SHP77 (cell line): ENCODE results near the gene CADM1.

Experiments
- DNase-seq, 2 experiments: peaks; one replicate each; lab custom pipeline; 2025; lab: John Stamatoyannopoulos, UW

CADM1 gene

DNA sequence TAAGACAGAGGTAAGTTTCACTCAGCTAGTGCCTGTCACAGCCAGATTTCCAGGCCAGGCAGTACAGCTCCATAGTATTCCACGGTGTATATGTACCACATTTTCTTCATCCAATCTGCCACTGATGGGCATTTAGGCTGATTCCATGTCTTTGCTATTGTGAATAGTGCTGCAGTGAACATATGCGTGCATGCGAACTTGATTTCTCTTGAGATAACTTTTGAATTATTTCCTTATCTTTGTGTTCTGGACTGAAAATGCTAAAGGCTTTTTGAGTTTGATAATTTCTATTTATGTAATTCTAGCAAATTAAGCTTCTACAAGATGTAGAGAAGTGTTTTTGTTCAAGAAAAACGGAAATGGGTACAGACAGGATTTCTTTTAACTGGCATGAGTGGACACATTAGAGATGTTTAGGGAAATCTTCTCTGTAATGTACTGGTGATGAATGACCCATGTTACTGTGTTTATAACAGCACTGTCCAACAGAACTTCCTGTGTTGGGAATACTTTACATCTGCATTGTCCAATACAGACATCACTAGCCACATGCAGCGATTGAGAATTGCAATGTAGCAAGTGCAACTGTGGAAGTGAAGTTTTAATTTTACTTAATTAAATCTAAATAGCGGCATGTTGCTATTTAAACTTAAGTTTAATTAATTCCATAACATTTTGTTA, 151.3 kb downstream of the CADM1 start:
- no peak for DNase-seq

DNA sequence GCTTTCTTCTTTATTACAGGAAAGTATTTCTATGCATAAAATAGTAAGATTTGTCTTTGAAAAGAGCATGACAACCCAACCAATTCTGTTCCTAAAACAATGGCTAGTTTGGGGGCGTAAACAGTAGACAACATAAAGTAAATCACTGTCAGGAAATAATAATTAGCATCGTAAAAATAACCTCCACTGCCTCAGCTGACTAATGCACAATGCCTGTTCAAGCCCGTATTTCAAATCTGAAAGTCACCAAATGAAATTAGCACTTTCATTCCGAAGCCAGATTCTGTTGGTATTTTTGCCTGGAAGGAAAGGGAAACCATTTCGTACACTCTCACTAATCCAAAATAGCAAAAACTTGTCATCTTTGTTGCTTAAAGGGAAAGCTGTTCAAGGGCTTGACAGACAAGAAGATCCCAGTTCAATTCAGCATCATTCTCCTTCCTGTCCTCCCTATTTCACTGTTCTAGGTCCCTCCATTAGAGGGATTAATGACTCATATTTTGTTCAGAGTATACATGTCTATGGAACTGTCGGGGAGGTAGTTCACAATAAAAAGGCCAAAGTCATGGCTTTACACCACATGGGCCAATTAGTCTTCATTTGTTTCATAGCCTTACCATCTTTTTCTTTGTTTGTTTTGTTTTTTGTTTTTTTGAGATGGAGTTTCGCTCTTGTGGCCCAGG, 154.7 kb downstream of the CADM1 start:
- DNase-seq: no peak

DNA sequence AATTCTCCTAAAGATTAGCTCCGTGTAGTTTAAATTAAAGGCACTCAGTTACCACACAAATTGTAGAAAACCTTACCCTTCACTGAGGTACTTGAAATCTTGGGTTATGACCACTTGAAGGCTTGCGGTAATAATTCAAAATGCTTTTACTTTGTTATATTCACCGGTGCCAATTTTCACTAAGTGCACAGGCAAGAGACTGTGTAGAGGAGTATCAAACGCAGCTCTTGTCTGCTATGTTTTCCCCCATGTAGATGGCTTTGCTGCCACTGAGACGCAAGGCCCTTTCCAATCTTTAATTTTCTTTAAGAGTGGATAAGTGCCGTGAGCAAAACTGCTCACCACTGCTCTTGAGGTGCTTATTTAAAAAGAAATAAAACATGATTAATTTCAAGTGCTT, 155.8 kb downstream of the CADM1 start:
- DNase-seq: no peak

DNA sequence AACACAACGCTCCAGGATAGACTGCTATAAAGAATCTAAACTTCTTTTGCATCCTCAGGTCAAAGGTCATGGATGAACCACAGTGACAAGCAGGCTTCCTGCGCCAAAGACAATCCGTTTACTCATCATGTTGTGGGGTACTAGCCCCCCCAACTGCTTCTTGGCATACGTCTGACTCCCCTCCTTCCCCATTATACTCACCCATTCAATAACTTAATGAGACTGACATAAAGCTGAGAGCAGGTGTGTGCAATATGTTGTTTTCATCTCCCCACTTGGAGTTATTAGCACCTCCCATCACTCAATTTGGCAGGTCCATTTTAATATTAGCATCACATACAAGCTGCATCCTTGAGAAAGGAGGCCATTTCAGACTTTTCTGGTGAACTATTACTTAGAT, 157.1 kb downstream of the CADM1 start:
- DNase-seq: no peak

DNA sequence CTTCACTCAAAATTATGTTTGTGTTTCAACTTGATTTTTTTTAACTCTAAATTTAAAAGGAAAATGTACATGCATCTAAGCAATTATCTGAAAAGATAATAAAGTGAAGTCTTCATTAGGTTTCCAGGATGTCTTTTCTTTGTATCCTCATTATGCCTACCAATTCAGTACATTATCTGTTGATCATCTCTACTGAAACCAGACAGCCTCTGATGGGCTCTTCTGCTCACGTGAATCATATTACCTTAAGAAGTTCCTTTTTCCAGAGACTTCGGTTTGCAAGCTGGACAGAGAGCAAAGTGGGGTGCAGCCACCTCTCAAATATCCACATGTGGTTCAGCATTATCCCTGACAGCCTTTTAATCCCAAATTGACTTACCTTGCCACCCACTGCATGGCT, 158.4 kb downstream of the CADM1 start:
- no peak for DNase-seq

DNA sequence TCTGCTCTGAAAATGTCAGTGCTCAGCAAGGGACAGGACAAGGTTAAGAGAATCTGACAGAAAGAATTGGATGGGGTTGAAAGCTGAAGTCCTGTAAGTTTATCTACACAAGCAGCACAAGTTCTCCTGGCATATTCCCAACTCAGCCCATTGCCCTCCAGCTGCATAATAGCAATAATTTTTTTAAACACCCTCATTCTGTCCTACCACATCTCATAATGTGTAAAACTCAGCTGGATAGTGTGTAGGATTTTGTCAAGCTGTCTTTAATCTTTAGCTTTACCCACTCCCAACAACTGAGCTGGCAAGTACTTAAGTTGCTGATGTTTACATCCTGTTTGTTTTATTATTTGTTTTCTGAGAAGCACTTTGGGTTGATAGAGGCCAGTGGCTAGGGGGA, 158.9 kb downstream of the CADM1 start:
- no peak for DNase-seq

DNA sequence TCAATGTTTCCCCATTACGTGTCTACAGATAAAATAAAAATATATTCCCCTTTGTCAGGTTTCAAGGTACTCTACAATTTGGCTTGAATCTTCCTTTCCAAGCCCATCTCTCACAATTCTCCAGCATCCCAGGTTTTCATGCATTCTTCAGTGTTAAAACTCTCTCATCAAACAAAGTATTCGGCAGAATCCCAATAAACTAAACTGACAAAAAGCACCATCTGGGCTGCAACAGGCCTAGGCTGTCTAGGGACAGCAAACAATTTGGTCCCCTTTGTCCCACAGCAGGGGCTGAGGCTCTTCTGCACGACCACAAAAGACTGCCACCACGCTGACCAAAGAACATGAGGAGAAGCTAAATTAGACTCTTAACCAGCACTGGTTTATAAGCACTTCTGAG, 159.4 kb downstream of the CADM1 start:
- no peak for DNase-seq

DNA sequence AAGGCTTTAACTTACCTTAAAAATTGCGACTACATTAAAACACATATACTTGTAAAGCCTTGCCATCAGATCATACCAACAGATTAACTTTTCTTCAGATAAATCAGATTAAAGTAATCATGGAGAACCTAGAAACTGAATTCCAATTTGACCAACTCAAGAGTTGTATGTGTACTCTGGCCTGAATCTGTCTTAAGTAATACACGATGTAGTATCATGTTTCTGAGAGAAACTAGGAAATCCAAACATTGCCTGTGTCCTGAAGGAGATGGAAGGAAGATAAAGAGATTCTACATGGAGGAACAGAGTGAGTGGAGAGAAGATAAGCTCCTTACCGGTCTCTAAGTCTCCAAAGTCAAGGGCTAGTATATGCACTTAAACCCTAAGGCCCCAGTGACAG, 162.1 kb downstream of the CADM1 start:
- DNase-seq: no peak

DNA sequence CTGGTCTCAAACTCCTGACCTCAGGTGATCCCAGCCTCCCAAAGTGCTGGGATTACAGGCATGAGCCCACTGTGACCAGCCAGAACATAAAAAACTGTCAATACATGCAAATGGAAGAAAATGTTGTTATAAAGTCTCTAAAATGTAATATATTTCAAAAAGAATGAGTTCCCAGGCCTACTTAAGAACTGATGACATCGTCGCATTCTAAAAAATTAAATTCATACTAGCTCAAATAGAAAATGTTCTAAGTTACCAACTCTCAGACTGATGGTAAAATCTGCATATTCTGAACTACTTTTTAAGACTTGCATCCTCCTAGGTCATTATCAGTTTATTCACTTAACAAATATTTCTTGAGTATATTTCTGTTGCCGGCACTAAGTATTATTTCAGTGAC, 163.3 kb downstream of the CADM1 start:
- DNase-seq: no peak

DNA sequence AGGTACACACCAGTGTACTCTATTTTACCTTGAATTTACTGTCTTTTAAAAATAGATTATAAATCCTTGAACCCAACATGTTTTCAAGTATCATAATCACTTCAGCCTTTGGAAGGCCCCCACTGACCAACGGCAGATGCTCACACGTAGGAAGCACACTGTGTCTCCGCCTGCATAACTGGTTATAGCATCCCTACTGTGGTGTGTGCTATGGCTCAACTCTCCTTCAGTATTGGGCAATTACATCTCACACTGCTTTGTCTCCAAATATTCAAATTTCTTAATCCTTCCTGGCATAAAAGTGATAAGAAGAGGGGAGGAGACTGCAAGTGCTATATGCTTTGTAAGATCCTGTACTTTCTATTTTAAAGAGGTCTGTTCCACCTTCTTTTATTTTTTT, 165.7 kb downstream of the CADM1 start:
- DNase-seq: no peak

DNA sequence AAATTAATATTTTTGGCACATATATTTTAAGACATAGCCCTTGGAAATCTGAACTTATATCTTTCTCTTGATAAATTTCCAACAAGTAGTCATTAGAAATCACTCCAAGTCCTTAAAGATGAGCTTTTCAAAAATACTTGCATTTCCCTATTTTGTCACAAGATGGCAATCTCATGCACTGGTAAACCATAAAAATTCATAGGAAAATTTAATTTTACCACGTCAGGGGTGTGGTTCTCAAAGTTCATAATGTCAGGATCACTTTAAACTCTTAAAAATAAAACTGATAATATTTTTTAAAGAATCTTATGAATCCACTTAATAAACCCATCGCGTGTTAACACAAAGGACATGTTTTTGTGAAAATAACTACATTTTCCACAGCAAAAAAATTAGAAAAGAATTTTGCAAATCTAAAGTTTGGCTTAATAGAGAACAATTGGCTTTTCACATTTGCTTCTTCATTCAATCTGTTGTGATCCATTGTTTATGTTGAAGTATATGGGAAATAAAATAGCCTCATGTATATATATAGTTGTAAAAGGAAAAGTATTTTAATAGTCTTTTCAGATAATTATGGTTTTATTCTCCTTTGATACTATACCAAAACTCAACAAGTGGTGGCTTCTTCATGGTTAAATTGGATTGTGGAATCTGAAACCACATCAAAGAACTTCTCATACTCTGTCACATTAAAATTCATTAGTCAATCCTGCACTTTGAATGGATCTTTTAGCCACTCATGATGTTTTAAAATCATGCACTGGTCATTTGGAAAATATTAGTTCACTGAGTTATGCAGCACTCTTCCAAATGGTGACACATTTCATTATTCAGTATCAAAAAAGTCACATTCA, 169.1 kb downstream of the CADM1 start:
- DNase-seq: peak in 1 of 2 experiments; percentile 28

DNA sequence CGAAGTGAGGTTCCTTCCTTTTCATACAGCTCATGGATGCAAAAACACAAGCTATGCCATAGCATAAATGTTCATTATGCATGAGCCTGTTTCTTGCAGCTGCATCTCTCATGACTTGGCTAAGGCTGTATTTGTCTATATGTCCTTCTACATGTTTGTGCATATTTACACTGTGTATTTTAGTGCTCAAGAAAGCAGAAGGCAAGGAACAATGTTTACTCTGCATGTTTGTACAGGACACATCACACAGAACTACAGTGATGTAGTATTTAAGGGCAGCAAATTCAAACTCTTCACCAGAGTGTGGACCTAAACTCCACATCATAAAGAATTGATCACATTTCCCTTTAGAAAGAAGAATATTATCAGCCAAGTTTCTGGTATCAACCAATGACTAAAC, 170.3 kb downstream of the CADM1 start:
- DNase-seq: no peak

DNA sequence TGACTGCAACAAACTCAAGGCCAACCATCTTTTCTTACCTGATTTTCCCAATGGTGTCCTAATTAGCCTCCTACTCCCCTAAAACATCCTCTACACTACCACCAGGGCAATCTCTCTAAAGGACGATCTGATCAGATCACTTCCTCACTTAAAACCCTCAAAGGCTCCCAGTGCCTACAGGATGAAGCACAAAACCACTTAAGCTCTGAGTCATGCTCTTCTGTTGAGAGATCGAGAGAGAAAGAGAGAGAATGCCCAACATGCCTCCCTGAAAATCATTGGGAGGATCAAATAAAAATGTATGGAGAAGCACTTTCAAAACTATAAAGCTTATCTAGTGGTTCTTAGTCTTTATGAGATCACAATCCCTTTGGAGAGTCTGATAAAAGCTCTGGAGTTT, 171.1 kb downstream of the CADM1 start:
- DNase-seq: no peak

DNA sequence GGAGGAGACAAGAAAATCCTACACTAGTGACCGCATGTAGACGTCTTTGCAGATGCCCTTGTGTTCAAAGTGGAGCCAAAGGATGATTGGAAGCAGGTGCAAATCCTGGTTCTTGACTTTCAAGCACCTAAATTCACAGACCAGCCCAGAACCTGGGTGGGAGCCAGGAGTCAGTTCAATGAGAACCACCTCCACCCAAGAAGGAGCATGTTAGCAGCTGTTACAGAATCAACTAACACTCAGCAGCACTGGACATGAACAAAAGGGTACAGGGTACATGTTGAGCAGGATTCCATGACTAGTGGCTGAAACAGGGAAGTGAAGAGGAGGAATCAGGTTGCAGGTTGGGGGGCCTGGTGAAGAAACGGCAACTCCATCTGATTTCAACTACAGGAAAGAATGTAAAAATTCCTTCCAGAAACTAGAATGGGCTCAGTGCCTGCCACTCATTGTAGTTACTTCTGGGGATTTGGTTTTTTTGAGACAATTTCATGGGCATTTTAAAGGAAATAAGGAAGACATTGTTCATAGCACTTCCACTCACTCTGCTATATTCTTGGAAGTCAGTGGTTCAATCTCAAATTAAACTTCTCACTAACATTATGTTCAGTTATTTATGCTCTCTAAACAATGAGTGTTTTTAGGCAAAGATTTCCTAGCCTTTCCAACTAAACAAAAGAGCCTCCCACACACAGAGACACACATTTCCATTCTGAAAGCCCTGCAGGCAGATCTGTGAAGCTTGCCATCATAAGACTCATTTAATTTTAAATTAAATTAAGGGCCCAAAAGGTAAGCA, 173.3 kb downstream of the CADM1 start:
- peak in 1 of 2 experiments; percentile 11 for DNase-seq

DNA sequence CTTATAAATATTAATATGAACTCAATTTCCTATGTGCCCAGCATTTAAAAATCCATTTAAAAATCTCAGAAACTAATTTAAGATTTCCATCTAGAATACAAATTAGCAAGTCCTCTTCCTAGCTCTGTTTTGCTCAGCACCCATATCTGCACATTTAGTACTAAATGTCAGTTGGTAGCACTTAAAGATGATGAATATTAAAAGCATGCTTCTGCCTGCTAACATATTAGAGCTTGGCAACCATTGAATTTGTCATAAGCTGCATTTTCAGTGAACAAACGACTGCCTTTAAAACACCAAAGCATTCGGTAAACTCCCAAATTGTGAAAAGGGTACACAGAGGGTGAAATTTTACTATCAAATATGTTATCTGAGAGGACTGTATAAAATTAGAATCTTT, 177.7 kb downstream of the CADM1 start:
- DNase-seq: no peak

DNA sequence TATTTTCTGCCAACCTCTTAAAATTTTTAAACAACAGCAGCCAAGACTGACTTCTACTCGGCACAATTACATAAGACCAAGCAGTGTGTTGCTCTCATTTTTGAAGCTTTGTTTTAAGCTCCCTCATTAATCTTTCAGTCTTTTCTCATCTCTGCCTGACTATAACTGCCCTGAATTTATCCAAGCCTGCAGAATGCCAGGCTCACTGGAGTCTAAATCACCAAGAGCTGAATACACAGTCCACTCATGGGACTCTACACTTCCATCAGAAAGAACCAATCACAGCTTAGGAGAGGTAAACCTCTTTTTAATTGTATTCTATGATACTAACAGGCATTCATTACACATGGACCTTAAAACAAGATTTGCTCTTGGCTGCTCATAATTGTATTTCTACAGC, 178.7 kb downstream of the CADM1 start:
- DNase-seq: no peak

DNA sequence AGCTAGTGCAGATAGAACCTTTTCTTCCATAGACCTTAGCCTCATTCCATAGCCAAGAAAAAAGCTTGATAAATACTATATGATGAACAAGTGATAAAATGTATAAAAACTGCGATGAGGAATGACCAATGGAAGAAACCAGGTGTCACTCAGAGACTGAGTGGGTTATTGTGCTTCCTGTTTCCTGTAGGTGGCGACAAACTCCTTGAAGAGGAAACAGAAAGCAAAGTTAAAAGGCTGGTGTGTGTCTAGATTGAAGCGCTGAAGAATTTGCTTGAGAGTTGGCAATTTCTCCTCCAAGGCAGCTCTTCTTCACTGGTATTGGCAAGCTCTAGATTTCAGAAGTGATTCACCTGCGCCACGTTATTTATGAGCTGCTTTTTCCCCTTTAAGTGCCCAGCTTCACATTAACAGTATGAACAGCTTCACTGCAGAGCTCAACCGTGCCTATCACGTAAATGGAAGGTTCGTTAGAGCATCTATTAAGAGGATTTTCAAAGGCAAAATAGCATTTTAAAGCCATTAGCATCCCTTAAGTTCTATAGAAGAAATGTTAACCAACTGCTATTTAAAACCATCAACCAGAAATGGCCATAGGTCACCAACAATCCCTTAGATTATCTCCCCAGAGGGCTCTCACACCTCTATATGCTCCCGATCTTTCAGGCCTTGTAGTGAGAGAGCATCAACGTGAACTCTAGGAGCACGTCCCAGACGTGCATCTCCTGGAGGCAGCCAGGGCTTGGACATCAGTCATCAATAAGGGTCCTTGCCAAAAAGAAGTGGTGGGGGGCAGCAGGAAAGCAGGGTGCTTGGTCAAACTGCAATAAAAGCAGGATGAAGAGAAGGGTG, 179.4 kb downstream of the CADM1 start:
- DNase-seq: peak; percentile 44 to 70

DNA sequence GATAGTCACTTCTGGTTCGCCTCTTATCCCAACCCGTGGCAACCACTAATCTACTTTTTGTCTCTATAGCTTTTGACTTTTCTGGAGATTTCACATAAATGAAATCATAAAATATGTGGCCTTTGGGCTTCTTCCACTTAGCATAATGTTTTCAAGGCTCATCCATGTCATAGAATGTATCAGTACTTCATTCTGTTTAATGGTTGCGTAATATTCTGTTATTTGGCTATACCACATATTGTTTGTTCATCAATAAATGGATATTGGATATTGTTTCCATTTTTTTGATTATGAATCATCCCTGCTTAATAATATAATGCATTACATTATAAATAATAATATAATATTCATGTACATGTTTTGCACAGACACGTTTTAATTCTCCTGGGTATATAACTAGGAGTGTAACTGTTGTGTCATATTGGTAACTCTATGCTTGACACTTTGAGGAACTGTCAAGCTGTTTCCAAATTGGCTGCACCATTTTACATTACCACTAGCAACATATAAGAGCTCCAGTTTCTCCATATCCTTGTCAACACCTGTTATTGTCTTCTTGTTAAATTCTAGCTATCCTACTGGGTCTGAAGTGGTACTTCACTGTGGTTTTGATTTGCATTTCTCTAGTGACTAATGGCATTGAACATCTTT, 181.5 kb downstream of the CADM1 start:
- no peak for DNase-seq

DNA sequence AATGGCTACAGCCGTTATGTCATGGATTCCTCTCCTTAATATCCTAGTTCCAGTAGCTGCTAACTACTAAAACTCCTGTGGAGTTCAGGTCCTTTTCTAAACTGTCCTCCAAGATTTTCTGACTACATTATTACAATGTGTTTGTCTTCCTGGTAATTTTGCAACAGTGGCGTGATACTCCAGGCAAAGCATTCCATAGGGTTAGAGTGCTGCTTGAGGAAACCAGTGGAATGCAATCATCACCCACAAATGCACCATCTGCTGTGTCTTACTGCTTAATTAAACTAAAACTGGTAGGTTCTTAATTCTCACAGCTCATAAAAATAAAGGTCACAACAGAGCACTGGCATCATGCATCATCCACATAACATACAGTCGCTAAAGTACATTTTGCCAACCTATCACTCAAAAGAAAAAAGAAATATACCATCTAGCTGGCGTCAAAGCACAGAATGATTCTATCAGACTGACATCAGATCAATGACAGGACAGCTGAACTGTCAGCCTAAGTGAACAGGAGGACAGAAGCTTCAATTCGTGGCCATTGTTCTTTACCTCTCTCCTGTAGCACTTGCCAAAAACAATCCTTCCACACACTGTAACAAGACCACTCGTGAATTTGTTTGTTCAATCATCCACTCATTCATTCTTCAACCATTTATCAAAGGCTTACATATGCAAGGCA, 182.5 kb downstream of the CADM1 start:
- peak; percentile 24 to 33 for DNase-seq
